DMS114 treated with DMSO at 0.1 percent for 48 hours (cell line): ENCODE data around the gene PLA2G15.
"Not testable (repeated sequence)": the region's sequence is repeated elsewhere in the genome, so short reads cannot be mapped to it uniquely, and the experiment has no call there.

Source experiments
- DNase-seq: peaks from one replicate; lab custom pipeline; 2025; ENCODE audit not compliant: unreplicated experiment; lab: John Stamatoyannopoulos, UW

Gene PLA2G15

GRCh38 chr16:68276223-68276622 is 31.1 kb downstream of the PLA2G15 start:
- DNase-seq: no peak

DNA sequence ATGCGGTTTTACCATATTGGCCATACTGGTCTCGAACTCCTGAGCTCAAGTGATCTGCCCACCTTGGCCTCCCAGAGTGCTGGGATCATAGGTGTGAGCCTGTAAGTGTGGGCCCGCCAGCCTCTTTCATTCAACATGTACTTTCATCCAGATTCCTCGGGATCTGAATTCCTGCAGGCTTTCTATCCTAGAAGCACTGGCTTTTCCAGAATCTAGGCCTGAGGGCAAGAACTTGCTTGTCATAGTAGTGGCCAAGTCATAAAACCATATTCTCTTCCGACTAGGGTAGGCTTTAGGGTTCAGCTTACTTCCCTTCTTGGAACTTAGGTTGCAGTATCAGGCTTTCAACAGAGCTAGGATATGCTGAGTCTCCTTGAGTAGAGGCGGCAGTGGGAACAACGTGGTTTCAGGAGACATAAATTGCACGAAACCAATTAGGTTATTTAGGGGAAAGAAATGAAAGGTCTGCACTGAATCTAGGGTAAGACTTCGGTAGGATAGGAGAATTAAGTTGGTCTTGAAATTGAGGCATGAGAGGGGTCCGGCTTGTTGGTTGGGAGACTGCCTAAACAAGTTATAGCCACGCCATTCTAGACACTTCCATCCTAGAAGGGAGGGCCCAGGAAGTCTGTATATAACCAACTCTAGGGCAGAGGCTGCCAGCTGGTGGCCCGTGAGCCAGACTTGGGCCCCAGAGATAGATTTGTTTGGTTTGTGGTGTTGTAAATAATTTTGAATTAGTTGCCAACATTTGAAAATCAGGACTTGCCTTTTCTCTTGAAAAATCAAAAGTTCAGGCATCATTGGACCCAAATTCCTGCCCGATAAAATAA is 34.8 kb downstream of the PLA2G15 start:
- DNase-seq: no peak

- DNase-seq: no peak
Observed at GRCh38 chr16:68281368-68282063, 36.3 kb downstream of the PLA2G15 start.

GRCh38 chr16:68282064-68282452 is 36.9 kb downstream of the PLA2G15 start:
- no peak for DNase-seq

DNA sequence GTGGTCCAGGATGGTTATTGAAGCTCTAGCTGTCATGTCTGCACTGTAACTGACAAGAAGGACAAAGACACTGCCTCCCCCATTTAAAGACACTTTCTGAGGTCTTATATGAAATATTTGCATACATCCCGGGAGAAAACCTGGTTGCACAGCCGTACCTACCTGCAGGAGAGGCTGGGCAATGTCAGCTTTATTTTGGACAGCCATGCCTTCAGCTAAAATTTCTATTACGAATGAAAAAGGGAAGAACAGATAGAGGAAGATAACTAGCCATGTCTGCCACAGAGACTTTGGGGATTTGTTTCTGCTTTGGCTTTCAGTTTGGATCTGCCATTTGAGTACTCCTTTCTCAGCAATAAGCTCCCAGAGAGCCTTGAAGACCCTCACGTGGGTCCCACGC is 38.2 kb downstream of the PLA2G15 start:
- DNase-seq: no peak

GRCh38 chr16:68283801-68284598 is 38.8 kb downstream of the PLA2G15 start:
- DNase-seq: no peak

GRCh38 chr16:68284847-68285246 is 39.7 kb downstream of the PLA2G15 start:
- no peak for DNase-seq

DNA sequence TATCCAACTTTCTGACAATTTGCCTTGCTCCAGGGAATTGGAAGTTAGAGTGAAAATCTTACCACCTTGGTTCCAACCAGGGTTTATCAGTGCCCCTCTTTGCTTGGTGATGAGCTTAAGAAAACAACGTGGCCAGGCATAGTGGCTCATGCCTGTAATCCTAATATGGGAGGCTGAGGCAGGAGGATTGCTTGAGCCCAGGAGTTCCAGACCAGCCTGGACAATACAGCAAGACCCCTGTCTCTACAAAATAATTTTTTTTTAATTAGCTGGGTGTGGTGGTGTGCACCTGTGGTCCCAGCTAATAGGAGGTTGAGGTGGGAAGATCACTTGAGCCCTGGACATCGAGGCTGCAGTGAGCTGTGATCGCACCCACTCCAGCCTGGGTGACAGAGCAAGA is 40.5 kb downstream of the PLA2G15 start:
- no peak for DNase-seq

DNA sequence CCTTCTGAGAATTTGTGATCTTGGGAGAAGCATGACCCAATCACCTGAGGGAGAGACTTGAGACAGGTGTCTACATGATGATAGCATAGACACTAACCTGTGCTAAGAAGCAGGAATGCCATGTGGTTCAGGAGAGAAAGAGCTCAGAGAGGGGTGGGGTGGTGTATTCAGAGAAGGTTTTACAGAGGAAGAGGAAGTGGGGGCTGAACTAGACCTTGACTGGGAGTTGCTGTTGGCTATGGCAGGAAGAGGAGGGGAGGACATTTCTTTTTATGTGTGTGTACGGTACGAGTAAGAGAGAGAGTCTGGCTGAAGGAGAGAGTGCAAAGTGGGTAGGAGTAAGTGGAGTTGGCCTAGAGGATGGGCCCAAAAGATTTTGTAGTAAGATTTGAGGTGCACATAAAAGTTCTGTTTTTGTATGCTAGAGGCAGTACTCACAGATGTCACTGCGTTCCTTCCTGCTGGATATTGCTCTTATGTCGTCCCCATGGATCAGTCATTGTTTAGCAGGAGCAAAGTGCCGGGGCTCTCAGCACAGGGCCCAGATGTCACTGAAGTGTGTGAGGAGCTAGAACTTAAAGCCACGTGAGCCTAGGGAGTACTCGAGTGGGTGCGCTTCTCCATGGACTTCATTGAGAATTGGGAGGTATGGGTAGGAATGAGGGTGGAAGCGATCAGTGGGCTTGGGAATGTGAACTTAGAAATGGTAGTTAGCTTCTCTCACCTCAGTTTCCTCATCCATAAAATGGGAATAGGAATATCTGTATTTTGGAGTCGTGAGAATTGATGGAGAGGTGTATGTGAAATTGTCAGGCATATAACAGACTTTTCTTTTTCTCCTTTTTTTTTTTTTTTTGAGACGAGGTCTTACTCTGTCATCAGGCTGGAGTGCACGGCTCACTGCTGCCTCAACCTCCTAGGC is 41.2 kb downstream of the PLA2G15 start:
- no peak for DNase-seq

DNA sequence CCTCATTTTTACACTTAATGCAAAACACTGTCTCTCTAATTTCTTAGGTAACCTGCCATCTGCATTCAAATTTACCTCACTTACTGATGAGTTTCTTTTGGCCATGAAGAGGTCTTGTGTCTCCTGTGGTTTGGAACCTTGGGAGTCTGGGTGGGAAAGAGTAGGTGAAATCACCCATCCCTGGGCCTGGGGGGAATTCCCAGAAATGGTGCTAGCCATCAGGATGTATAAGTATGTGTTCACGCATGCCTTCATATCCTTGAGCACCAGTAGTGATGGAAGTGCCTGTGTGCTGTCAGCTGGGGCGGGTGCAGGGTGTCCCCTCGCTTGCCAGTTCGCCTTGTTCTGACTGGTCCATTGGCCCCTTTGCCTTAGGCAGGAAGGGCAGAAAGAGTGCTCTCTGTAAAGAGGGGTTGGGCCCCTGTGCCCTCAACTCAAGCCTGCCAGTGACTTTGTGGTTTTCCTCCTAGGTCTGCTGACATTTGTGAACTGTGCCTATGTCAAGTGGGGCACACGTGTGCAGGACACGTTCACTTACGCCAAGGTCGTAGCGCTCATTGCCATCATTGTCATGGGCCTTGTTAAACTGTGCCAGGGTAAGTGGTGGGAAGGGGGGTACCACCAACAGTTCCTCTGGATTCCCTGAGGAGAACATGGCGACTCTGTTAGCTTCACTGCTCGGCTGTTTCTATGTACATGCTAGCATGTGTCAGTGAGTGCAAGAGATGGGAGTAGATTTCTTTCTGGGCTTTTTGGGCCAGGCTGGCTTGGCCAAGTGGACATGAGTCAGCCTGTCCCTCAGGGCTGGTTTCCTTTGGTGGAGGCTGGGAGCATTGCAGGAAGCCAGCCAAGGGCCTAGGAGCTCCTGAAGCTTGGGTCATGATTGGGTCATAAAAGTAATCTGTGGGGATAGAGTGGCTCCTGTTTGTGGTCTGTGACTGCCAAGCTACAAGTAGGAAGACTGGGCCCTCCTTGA is 42.4 kb downstream of the PLA2G15 start:
- no peak for DNase-seq

DNA sequence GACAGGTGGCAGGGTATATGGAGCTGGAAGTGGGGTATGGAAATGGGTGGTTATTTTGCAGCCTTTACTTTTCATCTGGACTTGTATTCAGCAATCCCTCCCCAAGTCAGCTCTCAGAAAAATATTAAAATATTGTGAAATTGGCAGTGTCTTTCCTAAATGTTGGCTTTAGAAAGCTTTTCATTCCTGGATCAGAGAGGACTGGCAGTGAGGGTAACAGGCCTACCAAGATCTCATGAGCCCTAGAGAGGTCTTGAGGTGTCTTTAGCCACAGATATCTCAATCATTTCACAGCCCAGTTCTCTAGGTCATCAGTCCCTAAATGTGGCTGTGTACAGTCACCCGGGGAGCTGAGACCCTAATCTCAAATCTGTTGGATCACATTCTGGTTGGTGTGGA is 43.1 kb downstream of the PLA2G15 start:
- DNase-seq: no peak

DNA sequence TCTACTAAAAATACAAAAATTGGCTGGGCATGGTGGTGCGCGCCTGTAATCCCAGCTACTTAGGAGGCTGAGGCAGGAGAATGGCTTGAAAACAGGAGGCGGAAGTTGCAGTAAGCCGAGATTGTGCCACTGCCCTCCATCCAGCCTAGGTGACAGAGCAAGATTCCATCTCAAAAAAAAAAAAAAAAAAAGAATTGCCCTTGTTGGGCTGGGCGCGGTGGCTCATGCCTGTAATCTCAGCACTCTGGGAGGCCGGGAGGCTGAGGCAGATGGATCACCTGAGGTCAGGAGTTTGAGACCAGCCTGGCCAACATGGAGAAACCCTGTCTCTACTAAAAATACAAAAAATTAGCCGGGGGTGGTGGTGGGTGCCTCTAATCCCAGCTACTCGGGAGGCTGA is 43.6 kb downstream of the PLA2G15 start:
- not testable (repeated sequence) for DNase-seq

DNA sequence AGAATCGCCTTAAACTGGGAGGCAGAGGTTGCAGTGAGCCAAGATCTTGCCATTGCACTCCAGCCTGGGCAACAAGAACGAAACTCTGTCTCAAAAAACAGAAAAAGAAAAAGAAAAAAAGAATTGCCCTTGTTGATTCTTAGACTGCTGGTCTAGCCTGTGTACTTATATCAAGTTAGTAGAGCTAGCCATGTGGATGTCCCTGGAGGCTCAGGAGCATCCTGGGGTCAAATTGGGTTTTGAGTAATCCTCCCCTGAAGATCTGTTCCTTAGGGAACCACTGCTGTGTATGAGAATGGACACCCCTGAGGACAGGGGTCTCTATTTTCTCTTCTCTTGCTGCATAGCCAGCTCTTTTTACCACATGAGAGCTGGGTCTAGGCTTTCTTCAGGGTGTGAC is 44.0 kb downstream of the PLA2G15 start:
- DNase-seq: no peak

DNA sequence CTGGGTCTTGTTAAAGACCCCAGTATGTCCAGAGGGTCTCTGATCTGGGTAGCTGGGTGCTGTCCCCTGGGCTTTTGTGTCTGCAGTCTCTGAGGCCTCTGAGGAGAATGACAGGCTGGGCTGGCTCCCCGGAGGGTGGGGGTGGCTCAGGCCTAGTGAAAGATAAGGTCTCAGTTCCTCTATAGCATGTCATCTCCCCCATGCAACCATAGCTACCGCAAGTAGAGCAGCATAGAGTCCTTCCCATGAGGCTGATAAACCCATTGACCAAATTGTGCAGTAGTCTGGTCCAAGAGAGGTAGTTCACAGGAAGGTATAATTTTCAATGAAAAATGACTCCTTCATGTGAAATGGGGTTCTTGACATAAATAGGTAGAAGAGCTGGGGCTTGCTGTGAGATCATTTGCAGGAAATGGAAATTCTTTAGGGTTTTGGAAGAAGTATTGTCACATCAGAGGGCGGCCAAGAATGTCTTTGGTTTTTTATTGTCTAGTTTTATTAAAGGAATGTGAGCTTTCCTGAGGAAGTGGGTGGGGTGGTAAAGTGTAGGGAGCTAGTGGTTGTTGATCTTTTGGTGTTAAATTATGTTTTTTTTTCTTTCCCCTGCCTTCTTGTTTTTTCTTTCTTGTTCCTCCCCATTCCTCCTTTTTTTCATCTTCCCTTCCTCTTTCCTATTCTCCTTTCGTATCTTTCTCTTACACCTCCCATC is 44.6 kb downstream of the PLA2G15 start:
- no peak for DNase-seq

DNA sequence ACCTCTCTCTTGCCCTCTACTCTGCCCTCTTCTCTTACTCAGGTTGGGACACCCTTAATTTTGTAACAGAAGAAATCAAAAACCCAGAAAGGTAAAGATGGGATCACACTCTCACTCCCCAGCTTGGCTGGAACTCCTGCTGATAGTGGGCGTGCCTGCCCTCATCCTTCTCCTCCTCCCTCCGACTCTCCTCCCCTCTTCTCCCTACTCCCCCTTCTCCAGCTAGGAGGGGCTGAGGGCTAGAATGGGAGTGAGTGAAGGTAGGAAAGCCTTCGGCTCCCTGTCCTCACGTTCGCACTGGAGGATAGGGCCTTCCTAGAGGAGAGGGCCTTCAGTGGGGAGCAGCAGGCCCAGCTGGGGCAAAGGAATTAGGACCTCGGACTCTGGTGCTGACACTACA is 45.3 kb downstream of the PLA2G15 start:
- no peak for DNase-seq

DNA sequence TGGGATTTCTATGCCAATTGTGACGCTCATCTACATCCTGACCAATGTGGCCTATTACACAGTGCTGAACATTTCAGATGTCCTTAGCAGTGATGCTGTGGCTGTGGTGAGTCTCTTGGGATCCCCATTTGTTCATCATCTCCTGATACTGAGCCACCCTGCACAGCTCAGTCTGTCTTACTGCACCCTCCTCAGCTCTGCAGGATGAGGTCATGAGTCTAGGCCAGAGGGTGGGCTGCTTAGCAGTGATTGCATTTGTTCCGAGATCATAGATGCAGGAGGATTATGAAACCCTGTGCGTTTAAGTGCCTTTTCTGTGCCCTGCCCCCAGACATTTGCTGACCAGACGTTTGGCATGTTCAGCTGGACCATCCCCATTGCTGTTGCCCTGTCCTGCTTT is 46.1 kb downstream of the PLA2G15 start:
- DNase-seq: no peak

DNA sequence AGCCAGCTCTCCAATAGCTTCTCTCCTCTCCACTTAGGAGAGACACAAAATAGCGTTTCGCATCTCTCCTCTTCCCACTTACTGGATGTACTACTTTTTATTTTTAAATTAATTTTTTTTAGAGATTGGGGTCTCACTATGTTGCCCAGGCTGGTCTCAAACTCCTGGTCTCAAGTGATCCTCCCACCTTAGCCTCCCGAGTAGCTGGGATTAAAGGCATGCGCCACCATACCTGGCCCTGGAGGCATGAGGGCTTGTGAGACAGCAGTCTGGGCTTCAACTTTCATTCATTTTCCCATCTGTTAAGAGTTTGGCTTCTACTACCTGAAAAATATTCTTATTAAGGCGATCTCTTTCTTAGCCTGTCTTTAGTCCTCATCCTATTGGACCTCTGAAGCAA is 47.3 kb downstream of the PLA2G15 start:
- DNase-seq: no peak

- no peak for DNase-seq
Observed at GRCh38 chr16:68296291-68296690, 51.1 kb downstream of the PLA2G15 start.

DNA sequence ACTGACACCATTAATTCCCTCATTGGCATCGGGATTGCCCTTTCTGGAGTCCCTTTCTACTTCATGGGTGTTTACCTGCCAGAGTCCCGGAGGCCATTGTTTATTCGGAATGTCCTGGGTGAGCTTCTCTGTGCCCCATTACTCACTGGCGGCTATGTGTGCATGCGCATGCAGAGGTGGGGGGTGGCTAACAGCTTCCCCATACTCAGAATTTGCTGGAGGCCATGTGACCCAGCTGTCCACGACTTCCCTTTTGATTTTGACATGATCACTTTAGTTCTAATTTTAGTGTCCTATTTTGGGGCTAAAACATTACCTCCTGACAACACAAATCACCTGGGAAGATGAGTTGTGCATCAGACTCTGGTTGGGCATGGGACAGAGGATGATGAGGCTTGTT is 51.5 kb downstream of the PLA2G15 start:
- DNase-seq: no peak
